ENCODE data around the gene COL8A1. TPM values are rescaled to one million over a fixed set of nuclear protein-coding genes. Genes with fewer than 3 reads are reported as not detected.

COL8A1 gene
- total RNA-seq, 2 experiments from 2014 or later = 0.07 to 0.12 TPM

GRCh38 chr3:99702953-99703943, 64.9 kb downstream of the COL8A1 start:
- CTCF ChIA-PET = interaction anchor here (1.0 kb wide), 1 partner anchor 16 kb away, joined by 4 read pairs; no protein-coding TSS in a partner anchor

GRCh38 chr3:99704417-99704816, 66.0 kb downstream of the COL8A1 start:
- Mint-ChIP-seq H3K27ac (no peak overlapping the region), H3K4me1 (ENCODE audit: low read depth) (no peaks in the 10 kb centered on the region), H3K9me3 (no peaks in the 10 kb centered on the region), H3K4me3 (no peak overlapping the region), H3K27me3 (ENCODE audit: low read depth) (no peaks in the 10 kb centered on the region), H3K36me3 (ENCODE audit: low read depth) (no peaks in the 10 kb centered on the region)
- CTCF ChIA-PET = interaction anchor here (0.8 kb wide), 1 partner anchor 50 kb away, joined by 3 read pairs; no protein-coding TSS in a partner anchor
- intact Hi-C loops (cut with micrococcal nuclease) = no loop called here
- DNase-seq = no peak

More at GRCh38 chr3:99702953-99703943, 64.9 kb downstream of the COL8A1 start:
- intact Hi-C loops (cut with micrococcal nuclease) = no loop called here
- no peak for DNase-seq
- Mint-ChIP-seq H3K9me3 (no peaks in the 10 kb centered on the region), H3K36me3 (ENCODE audit: low read depth) (no peaks in the 10 kb centered on the region), H3K4me1 (ENCODE audit: low read depth) (no peaks in the 10 kb centered on the region), H3K27me3 (ENCODE audit: low read depth) (peaks cover 4% of the 10 kb centered on the region), H3K27ac (no peak overlapping the region), H3K4me3 (no peak overlapping the region)

- Mint-ChIP-seq H3K36me3 (ENCODE audit: low read depth) (no peaks in the 10 kb centered on the region), H3K4me3 (no peak overlapping the region), H3K27me3 (ENCODE audit: low read depth) (peaks cover 2% of the 10 kb centered on the region), H3K4me1 (ENCODE audit: low read depth) (no peaks in the 10 kb centered on the region), H3K9me3 (no peaks in the 10 kb centered on the region), H3K27ac (no peak overlapping the region)
- CTCF ChIA-PET = interaction anchor here (1.4 kb wide), 1 partner anchor 19 kb away, joined by 7 read pairs; no protein-coding TSS in a partner anchor
- intact Hi-C loops (cut with micrococcal nuclease) = no loop called here
- DNase-seq = no peak
Observed at GRCh38 chr3:99706410-99706809, 68.0 kb downstream of the COL8A1 start.

- no peak for DNase-seq
- CTCF ChIA-PET = no interaction called here
- Mint-ChIP-seq H3K27me3 (ENCODE audit: low read depth) (peaks cover 5% of the 10 kb centered on the region), H3K4me1 (ENCODE audit: low read depth) (no peaks in the 10 kb centered on the region), H3K9me3 (no peaks in the 10 kb centered on the region), H3K4me3 (no peak overlapping the region), H3K27ac (no peak overlapping the region), H3K36me3 (ENCODE audit: low read depth) (no peaks in the 10 kb centered on the region)
- intact Hi-C loops (cut with micrococcal nuclease) = no loop called here
Observed at GRCh38 chr3:99708207-99708745, 69.9 kb downstream of the COL8A1 start.

- CTCF ChIA-PET = interaction anchor here (0.7 kb wide), 1 partner anchor 470 kb away, joined by 3 read pairs; no protein-coding TSS in a partner anchor
Observed at GRCh38 chr3:99709686-99710085, 71.3 kb downstream of the COL8A1 start.

GRCh38 chr3:99710094-99710493, 71.7 kb downstream of the COL8A1 start:
- no peak for DNase-seq
- H3K9me3 Mint-ChIP-seq = no peaks in the 10 kb centered on the region
- no peak overlapping the region for H3K4me3 Mint-ChIP-seq

More at GRCh38 chr3:99709686-99710085, 71.3 kb downstream of the COL8A1 start:
- Mint-ChIP-seq H3K4me3 (no peak overlapping the region), H3K27me3 (ENCODE audit: low read depth) (peaks cover 7% of the 10 kb centered on the region), H3K27ac (no peak overlapping the region), H3K4me1 (ENCODE audit: low read depth) (no peaks in the 10 kb centered on the region), H3K36me3 (ENCODE audit: low read depth) (no peaks in the 10 kb centered on the region), H3K9me3 (no peaks in the 10 kb centered on the region)
- intact Hi-C loops (cut with micrococcal nuclease) = no loop called here
- DNase-seq = no peak

GRCh38 chr3:99711351-99711750, 73.0 kb downstream of the COL8A1 start:
- CTCF ChIA-PET = no interaction called here
- Mint-ChIP-seq H3K4me3 (no peak overlapping the region), H3K36me3 (ENCODE audit: low read depth) (no peaks in the 10 kb centered on the region), H3K9me3 (no peaks in the 10 kb centered on the region), H3K27me3 (ENCODE audit: low read depth) (peaks cover 11% of the 10 kb centered on the region), H3K27ac (no peak overlapping the region), H3K4me1 (ENCODE audit: low read depth) (no peaks in the 10 kb centered on the region)
- intact Hi-C loops (cut with micrococcal nuclease) = no loop called here
- no peak for DNase-seq

More at GRCh38 chr3:99710094-99710493, 71.7 kb downstream of the COL8A1 start:
- CTCF ChIA-PET = interaction anchor here (0.7 kb wide), 1 partner anchor 470 kb away, joined by 3 read pairs; no protein-coding TSS in a partner anchor
- intact Hi-C loops (cut with micrococcal nuclease) = no loop called here
- Mint-ChIP-seq H3K36me3 (ENCODE audit: low read depth) (no peaks in the 10 kb centered on the region), H3K27ac (no peak overlapping the region), H3K27me3 (ENCODE audit: low read depth) (peaks cover 9% of the 10 kb centered on the region), H3K4me1 (ENCODE audit: low read depth) (no peaks in the 10 kb centered on the region)

- no peaks in the 10 kb centered on the region for H3K9me3 Mint-ChIP-seq
Observed at GRCh38 chr3:99712291-99712954, 74.0 kb downstream of the COL8A1 start.

GRCh38 chr3:99713440-99713839, 75.0 kb downstream of the COL8A1 start:
- intact Hi-C loops (cut with micrococcal nuclease) = no loop called here
- Mint-ChIP-seq H3K4me1 (ENCODE audit: low read depth) (no peaks in the 10 kb centered on the region), H3K9me3 (no peaks in the 10 kb centered on the region), H3K36me3 (ENCODE audit: low read depth) (no peaks in the 10 kb centered on the region), H3K27me3 (ENCODE audit: low read depth) (peaks cover 11% of the 10 kb centered on the region), H3K27ac (no peak overlapping the region), H3K4me3 (no peak overlapping the region)
- no peak for DNase-seq
- CTCF ChIA-PET = no interaction called here

More at GRCh38 chr3:99712291-99712954, 74.0 kb downstream of the COL8A1 start:
- Mint-ChIP-seq H3K4me1 (ENCODE audit: low read depth) (no peaks in the 10 kb centered on the region), H3K36me3 (ENCODE audit: low read depth) (no peaks in the 10 kb centered on the region), H3K27ac (no peak overlapping the region), H3K27me3 (ENCODE audit: low read depth) (peaks cover 11% of the 10 kb centered on the region), H3K4me3 (no peak overlapping the region)
- no peak for DNase-seq
- intact Hi-C loops (cut with micrococcal nuclease) = no loop called here
- CTCF ChIA-PET = no interaction called here

- CTCF ChIA-PET = no interaction called here
- Mint-ChIP-seq H3K9me3 (no peaks in the 10 kb centered on the region), H3K4me1 (ENCODE audit: low read depth) (no peaks in the 10 kb centered on the region), H3K36me3 (ENCODE audit: low read depth) (no peaks in the 10 kb centered on the region), H3K4me3 (no peak overlapping the region), H3K27ac (no peak overlapping the region), H3K27me3 (ENCODE audit: low read depth) (peaks cover 11% of the 10 kb centered on the region)
- intact Hi-C loops (cut with micrococcal nuclease) = no loop called here
- DNase-seq = no peak
Observed at GRCh38 chr3:99714146-99714545, 75.8 kb downstream of the COL8A1 start.

GRCh38 chr3:99714575-99714974, 76.2 kb downstream of the COL8A1 start:
- DNase-seq = no peak
- H3K4me1 Mint-ChIP-seq (ENCODE audit: low read depth) = no peaks in the 10 kb centered on the region
- H3K27ac Mint-ChIP-seq = no peak overlapping the region
- no peaks in the 10 kb centered on the region for H3K36me3 Mint-ChIP-seq (ENCODE audit: low read depth)
- H3K4me3 Mint-ChIP-seq = no peak overlapping the region
- H3K27me3 Mint-ChIP-seq (ENCODE audit: low read depth) = peaks cover 14% of the 10 kb centered on the region
- intact Hi-C loops (cut with micrococcal nuclease) = no loop called here
- CTCF ChIA-PET = no interaction called here
- H3K9me3 Mint-ChIP-seq = no peaks in the 10 kb centered on the region

GRCh38 chr3:99716463-99716995, 78.1 kb downstream of the COL8A1 start:
- peaks cover 17% of the 10 kb centered on the region for H3K27me3 Mint-ChIP-seq (ENCODE audit: low read depth)
- intact Hi-C loops (cut with micrococcal nuclease) = no loop called here
- no peak overlapping the region for H3K27ac Mint-ChIP-seq
- CTCF ChIA-PET = no interaction called here
- H3K9me3 Mint-ChIP-seq = no peaks in the 10 kb centered on the region
- no peaks in the 10 kb centered on the region for H3K4me1 Mint-ChIP-seq (ENCODE audit: low read depth)
- no peak for DNase-seq
- H3K4me3 Mint-ChIP-seq = no peak overlapping the region
- no peaks in the 10 kb centered on the region for H3K36me3 Mint-ChIP-seq (ENCODE audit: low read depth)
